Measurements from ENCODE around the gene CASKIN1. TPM values are rescaled to one million over a fixed set of nuclear protein-coding genes. Genes with fewer than 3 reads are reported as not detected.

CASKIN1 gene
- total and polyA plus RNA-seq, 2 experiments from 2014 or later: 1.0 to 6.2 TPM

- H3K4me1 Mint-ChIP-seq: peaks cover 26% of the 10 kb centered on the region
- H3K4me2 ChIP-seq: no peak within 1 kb of the TSS
- no peak within 1 kb of the TSS for H3K4me3 ChIP-seq
- peak within 1 kb of the TSS; percentile 77 for H3K27ac Mint-ChIP-seq
- ATAC-seq (no peak), DNase-seq (ENCODE audit: low spot score) (peak; percentile 58)
- peaks cover 35% of the 10 kb centered on the region for H3K36me3 Mint-ChIP-seq (ENCODE audit: low read depth)
- peaks cover 18% of the 10 kb centered on the region for H4K20me1 ChIP-seq (replicated peaks; ENCODE audit: insufficient read depth)
- H3K4me1 ChIP-seq (ENCODE audit: insufficient read depth): peaks cover 10% of the 10 kb centered on the region; the same call in 1 of the 2 replicates
- TF ChIP-seq REST (IDR thresholded peaks at IDR 0.05; ENCODE audit: unreplicated experiment) (no peak), JUNB (IDR thresholded peaks at IDR 0.05; ENCODE audit: unreplicated experiment) (no peak), POLR2AphosphoS5 (IDR thresholded peaks at IDR 0.05; ENCODE audit: low read depth) (peak; percentile 43), EZH2phosphoT487 (IDR thresholded peaks at IDR 0.05; ENCODE audit: unreplicated experiment) (no peak)
- no peak within 1 kb of the TSS for H2AFZ ChIP-seq
- no peaks in the 10 kb centered on the region for H3K9me2 ChIP-seq (ENCODE audit: insufficient read depth)
- peaks cover 24% of the 10 kb centered on the region for H3K27me3 Mint-ChIP-seq (ENCODE audit: insufficient read depth, low read depth, poor library complexity)
- 0 out of 2 replicates have a peak, but pooled peaks cover 5% of the 10 kb centered on the region for H3K36me3 ChIP-seq (ENCODE audit: insufficient read depth)
- no peak within 1 kb of the TSS for H3K27ac ChIP-seq (ENCODE audit: low read depth)
- H3F3A ChIP-seq (replicated peaks; ENCODE audit: low read depth): peaks cover 32% of the 10 kb centered on the region; the same call in 1 of the 2 replicates
- H3K79me2 ChIP-seq (replicated peaks; ENCODE audit: insufficient read depth): peaks cover 16% of the 10 kb centered on the region
- H3K9me3 Mint-ChIP-seq: no peaks in the 10 kb centered on the region; the same call in 2 of the 3 replicates
- peak within 1 kb of the TSS; percentile 52; the same call in 1 of the 3 replicates for H3K4me3 Mint-ChIP-seq
- no peaks in the 10 kb centered on the region for H3K27me3 ChIP-seq (ENCODE audit: insufficient read depth)
Measured at GRCh38 chr16:2210386-2211365, 14.3 kb upstream of the CASKIN1 start, which contains the start of gene BRICD5. Gene BRICD5, minus strand, starts transcription at chr16:2210863. Its CDS starts 30 bp downstream, at chr16:2210833.

GRCh38 chr16:2210009-2210332 is 13.6 kb upstream of the CASKIN1 start:
- Histone ChIP-seq H3K79me2 (replicated peaks; ENCODE audit: insufficient read depth) (peaks cover 16% of the 10 kb centered on the region), H2AFZ (no peak overlapping the region), H3K4me1 (ENCODE audit: insufficient read depth) (peaks cover 10% of the 10 kb centered on the region; the same call in 1 of the 2 replicates), H3K4me3 (no peak overlapping the region), H3K27ac (ENCODE audit: low read depth) (no peak overlapping the region), H3F3A (replicated peaks; ENCODE audit: low read depth) (peaks cover 29% of the 10 kb centered on the region; the same call in 1 of the 2 replicates), H4K20me1 (replicated peaks; ENCODE audit: insufficient read depth) (peaks cover 18% of the 10 kb centered on the region), H3K4me2 (no peak overlapping the region), H3K36me3 (ENCODE audit: insufficient read depth) (0 out of 2 replicates have a peak, but pooled peaks cover 5% of the 10 kb centered on the region), H3K27me3 (ENCODE audit: insufficient read depth) (no peaks in the 10 kb centered on the region), H3K9me2 (ENCODE audit: insufficient read depth) (no peaks in the 10 kb centered on the region)
- DNase-seq (ENCODE audit: low spot score) (no peak), ATAC-seq (no peak)
- peaks cover 35% of the 10 kb centered on the region for H3K36me3 Mint-ChIP-seq (ENCODE audit: low read depth)
- H3K27ac Mint-ChIP-seq: no peak overlapping the region
- peaks cover 26% of the 10 kb centered on the region for H3K4me1 Mint-ChIP-seq
- no peaks in the 10 kb centered on the region for H3K9me3 Mint-ChIP-seq
- peaks cover 22% of the 10 kb centered on the region for H3K27me3 Mint-ChIP-seq (ENCODE audit: insufficient read depth, low read depth, poor library complexity)
- H3K4me3 Mint-ChIP-seq: no peak overlapping the region
- no peak for TF ChIP-seq EZH2 (IDR thresholded peaks at IDR 0.05; ENCODE audit: low read depth, unreplicated experiment)
- TF ChIP-seq CTCF (conservative IDR thresholded peaks at IDR 0.05; ENCODE audit: low read depth in 2 of 2): no peak
- no peak for TF ChIP-seq ZNF462 (CRISPR knock-in tag; IDR thresholded peaks at IDR 0.05)
- no peak for TF ChIP-seq EZH2phosphoT487 (IDR thresholded peaks at IDR 0.05; ENCODE audit: unreplicated experiment)
- no peak for TF ChIP-seq POLR2AphosphoS5 (IDR thresholded peaks at IDR 0.05; ENCODE audit: low read depth)

All from GM23338 (cell line).